SK-N-DZ (cell line): ENCODE measurements around the gene PPP1R36. TPM values are rescaled to one million over a fixed set of nuclear protein-coding genes. Genes with fewer than 3 reads are reported as not detected.
"Not testable (repeated sequence)": the region's sequence is repeated elsewhere in the genome, so short reads cannot be mapped to it uniquely, and the experiment has no call there.

ENCODE experiments used
- DNase-seq: peaks from one replicate; pipeline ENCODE4 v3.0.0-alpha.2; 2015; ENCODE audit warnings: low spot score
- polyA plus RNA-seq, 2 experiments: library from polyadenylated mRNA; depleted of rRNA; stranded (reverse); fragments of >200 nt; gene quantifications; 2 replicates each; pipeline ENCODE4 v1.2.3, GENCODE V29; 2014

Gene PPP1R36
- not detected in 2 replicates for polyA plus RNA-seq (2014; cell fraction: cytosol; rRNA removed)
- polyA plus RNA-seq (2014; cell fraction: nucleus; rRNA removed): not detected in 2 replicates

GRCh38 chr14:64549791-64550620 is at the start of gene PPP1R36:
PPP1R36 (plus strand) TSS chr14:64549961; CDS start chr14:64549998, 37 bp downstream.
- DNase-seq: no peak

DNA sequence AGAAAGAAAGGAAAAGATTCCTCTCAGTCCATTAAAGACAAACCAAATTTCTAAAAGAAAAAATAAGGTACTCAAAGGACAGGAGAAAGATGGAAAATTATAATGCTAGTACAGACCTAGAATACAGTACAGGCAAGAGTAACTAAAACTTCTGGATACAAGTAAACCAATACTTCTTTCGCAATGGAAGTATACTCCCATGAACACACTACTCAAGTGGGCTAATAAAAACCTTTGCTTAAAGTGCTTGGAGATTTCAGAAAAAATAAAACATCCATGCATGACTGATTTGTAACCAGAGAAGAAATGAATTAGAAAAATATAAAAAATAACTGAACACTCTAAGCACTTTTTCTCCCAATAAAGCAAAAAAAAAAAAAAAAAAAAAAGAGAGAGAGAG is 49.7 kb upstream of the PPP1R36 start:
- no peak for DNase-seq

DNA sequence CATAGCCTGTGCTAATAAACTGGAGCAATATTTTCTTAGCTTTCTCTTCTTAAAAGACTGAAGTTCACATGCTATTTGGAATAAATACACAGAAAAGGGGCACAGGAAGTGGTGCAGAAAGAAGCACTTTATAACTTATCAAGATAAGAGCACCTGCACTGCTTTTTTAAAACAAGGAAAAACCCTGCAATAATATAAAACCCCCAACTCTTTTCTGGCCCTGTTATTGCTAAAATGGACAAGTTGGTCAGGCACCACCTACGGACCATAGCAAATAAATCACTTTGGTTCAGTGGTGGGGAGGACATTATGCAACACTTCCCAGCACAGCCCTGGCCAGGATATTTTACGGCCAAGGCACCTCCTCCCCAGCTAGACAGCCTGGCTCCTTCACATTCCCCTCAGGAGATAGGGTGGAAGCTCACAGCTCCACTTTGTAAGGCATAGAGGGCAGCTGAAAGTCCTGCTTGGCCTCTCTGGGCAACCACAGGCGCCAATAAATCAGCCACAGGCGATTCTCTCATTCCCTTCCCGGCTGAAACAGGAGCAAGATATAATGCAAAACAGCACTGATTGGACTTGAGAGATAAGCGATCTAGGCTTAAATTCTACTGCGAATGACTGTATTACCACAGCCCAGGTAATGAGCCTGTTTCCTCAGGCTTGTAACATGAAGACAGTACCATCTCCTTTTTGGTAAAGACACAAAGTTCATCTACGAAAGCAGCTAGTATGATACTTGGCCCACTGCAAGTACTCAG is 48.2 kb upstream of the PPP1R36 start:
- DNase-seq: peak; percentile 72

DNA sequence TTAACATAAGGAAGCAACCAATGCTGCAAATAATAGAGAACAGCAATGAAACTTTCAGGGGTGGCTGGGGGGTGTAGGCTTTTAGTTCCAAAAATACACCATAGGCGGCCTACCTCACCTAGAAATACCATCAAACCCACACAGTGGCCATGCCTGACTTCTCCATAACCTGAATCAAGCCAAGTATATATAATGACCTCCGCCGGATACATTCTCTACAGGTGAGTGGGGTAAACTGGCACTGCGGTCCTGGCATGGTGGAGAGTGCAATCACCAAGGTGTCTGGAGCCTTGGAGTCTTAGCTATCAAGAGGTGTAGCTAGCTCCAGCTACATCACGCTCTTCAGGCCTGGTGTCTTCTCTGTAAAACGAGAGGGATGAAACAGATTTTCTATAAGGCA is 47.3 kb upstream of the PPP1R36 start:
- peak; percentile 16 for DNase-seq

DNA sequence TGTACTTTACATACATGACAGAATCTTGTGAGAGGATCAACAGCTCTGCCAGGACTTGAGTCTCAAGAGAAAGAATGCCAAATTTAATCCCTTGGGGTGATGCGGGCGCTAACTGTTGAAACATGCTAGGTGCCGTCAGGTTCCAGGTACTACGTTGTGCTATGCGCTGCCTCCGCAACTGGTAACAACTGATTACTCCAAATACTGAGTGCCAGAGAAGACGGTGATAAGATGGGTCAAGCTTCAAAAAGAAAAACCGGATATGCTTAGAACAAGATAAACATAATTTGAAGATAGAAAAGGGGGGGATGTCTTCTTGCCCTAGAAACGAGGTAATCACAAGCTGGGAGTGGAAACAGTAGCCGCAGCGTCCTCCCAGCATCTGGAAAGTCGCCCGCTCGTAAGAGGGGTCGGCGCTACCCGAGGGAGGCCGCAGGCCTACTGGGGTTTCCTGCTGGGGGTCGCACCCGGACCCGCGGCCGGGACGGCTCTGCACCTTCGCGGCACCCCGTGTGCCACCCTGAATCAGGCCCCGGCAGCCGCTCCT is 46.8 kb upstream of the PPP1R36 start:
- DNase-seq: peak; percentile 26

GRCh38 chr14:64503434-64504309 is 46.1 kb upstream of the PPP1R36 start, which contains the start of gene ZBTB25:
ZBTB25 (minus strand) TSS chr14:64503838; CDS start chr14:64490533, 13,305 bp downstream.
- DNase-seq: peak; percentile 95

- DNase-seq: peak; percentile 73
These were observed 45.4 kb upstream of the PPP1R36 start, which contains the start of gene ZBTB1 for GRCh38 chr14:64504310-64504896. ZBTB1 (plus strand) TSS chr14:64504770; CDS start chr14:64521505, 16,735 bp downstream.

GRCh38 chr14:64504897-64505794 is 44.6 kb upstream of the PPP1R36 start:
- DNase-seq: peak; percentile 76

- DNase-seq: no peak
These were observed 43.0 kb upstream of the PPP1R36 start for GRCh38 chr14:64506721-64507120.

DNA sequence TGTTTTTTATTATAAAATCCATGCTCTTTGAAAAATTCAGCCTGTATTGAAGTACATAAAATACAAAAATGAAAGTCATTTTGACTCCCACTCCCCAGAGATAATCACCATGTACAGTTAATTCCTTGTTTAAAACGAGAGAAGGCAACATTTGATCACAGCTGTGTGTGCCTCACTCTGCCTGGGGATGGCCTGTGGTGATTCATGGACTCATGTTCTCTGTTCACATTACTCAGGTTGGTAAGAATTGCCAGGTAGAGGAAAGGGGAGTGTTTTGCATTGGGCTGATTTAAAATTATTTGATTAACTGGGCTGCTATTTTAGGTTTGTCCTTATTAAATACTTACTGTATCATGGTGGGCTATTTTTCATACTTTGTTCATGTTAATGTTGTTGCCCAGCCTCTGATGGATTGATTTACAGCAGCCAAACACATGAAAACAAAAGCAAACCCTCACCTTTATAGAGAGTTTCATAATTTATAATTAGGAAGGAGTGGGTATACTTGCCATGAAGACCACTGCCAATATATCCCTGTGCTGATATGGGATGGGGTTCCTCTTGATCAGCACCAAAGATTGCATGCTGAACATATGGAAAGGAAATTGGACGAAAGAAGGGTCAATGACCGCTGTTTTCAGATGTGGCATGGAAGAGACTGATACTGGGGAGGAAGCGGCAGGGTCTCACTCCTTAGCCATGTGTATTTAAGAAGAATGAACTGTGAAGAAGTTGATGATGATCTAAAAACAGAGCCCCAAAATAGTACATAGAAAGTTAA is 42.2 kb upstream of the PPP1R36 start:
- no peak for DNase-seq

DNA sequence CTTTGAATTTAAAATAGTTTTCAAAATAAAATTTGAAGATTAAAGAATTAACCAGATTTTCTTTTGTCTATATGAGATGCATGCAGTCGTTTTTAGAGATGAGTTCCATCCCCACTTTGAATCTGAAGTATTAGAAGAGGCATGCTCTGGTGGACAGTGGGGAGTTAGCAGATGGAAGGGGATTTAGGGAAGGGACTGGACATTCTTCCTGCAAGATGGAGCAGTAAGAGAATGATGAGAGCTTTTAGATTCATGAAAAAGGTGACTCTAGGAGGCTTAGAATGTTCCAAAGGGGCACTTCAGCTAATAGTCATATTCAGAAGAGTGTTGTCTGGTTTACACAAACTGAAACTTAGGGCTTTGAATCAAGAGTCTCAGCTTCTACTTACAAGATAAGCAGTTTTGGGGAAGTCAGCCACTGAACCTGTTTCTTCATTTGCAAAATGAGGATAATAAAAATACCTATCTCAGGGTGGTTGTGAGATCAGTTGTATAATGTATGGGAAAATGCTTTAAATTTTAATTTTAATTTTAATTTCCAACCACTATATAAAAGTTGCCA is 41.5 kb upstream of the PPP1R36 start:
- DNase-seq: no peak

GRCh38 chr14:64509036-64509435 is 40.7 kb upstream of the PPP1R36 start:
- DNase-seq: no peak

DNA sequence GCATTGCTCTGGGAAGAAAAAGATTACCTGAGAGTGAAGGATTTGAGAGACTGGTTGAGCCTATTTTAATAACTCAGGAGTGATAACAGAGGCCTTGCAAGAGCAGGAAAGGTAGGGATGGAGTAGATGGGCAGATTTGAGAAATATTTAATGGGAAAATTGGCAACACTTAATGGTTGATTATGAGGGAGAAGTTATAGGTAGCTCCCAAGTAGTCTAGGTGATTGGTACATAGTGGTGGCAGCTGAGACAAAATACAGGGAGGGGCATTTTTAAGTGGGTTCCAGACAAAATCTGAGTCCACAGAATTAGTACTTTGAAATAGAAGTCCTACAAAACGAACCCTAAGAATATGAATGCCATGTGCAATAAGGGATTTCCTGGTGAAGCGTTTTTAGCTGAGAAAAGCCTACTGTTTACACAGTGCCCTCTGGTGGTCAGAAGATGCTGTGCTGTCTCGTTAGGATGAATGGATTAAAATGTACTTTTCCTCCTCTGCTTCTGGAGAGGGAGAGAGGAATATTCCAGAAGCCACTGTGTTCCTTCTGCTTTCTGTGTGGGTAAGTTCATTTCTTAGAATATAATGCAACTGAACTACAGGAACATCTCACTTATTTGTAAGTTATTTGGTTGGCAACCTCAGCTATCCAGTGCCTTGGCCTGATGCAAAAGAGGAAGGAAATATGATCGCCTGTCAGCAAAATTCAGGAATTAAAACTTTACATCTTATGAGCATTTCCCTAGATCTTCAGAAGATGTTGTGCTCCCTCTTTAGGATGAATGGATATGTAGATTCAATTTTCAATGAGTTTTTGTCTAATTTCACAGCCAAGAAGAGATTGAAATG is 38.7 kb upstream of the PPP1R36 start:
- DNase-seq: peak; percentile 57

- DNase-seq: no peak
These were observed 36.5 kb upstream of the PPP1R36 start for GRCh38 chr14:64513271-64513670.

GRCh38 chr14:64515053-64515452 is 34.7 kb upstream of the PPP1R36 start:
- no peak for DNase-seq

DNA sequence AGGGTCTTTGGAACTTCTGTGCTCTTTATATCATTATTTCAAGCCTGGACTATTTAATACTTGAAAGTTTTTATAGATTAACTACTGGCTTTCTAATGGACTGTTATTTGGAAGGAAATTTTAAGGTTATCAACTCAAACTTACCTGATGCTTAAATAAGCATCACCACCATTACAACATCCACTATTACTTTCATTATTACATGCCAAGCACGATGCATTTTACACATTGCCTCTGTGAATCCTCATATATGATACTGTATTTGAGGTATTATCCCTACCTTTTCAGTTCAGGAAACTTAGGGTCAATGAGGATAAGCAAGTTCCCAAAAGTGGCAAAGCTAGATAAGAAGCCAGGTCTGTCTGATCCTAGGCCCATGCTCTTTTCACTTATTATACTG is 32.8 kb upstream of the PPP1R36 start:
- no peak for DNase-seq

DNA sequence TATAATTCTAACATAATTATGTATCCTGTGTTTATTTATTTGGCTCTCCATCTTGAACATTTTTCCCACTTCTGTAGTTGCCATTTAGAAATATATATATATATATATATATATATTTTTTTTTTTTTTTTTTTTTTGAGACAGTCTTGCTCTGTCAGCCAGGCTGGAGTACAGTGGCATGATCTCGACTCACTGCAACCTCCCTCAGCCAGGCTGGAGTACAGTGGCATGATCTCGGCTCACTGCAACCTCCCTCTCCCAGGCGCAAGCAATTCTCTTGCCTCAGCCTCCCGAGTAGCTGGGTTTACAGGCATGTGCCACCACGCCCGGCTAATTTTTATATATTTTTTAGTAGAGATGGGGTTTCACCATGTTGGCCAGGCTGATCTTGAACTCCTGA is 32.1 kb upstream of the PPP1R36 start:
- DNase-seq: not testable (repeated sequence)
